ENCODE measurements around the gene WNT3A.
A peak's percentile ranks its signal among the peaks of the same experiment; 100 is the strongest.

Gene WNT3A

DNA sequence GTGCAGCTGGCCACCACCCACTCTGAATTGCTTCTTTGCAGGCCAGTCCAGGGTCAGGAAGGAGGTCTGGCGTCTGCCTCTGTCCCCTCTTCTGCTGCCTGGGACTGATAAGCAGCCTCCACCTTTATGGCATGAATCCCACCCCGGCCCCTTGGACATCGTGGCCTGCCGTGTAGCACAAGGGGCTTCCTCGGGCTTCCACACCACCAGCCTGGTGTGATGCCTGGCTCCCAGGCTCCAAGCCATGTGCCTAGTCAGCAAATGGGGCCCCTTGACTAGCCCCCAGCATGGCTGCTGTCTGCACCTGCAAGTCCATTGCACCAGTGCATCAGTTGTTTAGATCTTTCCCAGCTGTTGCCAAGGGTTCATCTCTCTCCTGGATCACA, 65.9 kb downstream of the WNT3A start:
- DNase-seq = no peak

DNA sequence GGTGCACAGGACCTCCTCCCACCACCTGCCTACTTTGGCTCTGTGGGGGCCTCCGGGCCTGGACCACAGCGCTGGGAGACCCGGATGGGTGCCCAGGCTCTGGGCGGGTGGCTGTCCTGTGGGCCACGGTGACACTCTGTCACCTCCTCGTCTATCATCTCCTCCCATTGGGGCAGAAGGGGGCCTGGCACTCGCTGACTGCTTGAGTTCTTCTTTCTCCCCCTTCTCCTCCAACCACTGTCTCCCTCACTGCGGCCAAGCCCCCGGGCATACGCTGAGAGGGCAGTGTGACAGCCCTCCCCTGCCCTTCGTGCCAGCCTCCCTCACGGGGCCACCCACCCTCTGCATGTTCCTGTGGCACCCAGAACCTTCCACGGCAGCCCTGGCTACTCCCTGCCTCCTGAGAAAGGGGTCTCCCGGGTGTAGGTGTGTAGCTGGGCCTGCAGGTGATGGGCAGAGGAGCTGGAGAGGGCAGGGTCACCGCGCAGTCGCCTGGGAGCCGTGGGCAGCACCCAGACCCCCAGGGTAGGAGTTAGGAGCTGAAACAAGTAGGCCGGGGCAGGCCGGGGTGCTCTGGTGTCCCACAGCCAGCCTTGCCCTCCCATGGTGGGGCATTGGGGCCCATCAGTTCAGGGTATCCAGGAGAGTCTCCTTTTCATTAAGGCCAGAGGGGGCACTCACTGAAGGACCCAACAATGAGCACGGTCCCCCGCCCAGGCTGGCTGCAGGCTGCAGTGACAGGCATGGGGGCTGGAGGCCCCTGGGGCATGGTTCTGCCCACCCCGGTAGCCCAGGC, 66.5 kb downstream of the WNT3A start:
- no peak for DNase-seq

DNA sequence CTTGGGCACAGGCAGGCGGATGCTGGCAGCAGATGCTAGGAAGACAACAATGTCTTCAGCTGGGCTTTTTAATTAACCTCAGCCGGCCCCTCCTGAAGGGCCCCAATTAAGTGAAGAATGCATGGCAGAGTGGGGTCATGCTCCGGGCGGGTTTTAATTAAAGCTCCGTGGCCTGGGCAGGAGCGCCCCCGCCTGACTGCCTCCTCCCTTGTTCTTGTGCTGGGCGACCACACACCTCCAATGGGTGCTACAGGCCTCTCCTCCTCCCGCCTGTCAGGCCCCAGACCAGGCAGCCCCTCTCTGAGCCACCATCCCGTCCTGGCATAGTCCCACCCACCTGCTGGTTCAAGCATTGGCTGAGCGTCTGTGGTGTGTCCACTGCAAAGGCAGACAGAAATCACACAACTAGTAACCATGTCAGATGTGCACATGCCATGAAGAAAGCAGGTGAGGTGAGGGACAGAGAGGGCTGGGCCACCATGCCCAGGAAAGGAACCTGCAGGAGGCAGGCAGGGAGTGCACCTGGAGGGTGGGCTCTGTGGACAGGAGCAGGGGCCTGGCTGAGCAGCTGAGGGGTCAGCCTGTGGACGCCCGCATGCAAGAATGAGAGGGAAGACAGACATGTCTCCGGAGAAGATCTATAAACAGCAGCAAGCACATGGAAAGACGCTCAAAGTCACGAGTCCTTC, 67.2 kb downstream of the WNT3A start:
- DNase-seq = no peak

DNA sequence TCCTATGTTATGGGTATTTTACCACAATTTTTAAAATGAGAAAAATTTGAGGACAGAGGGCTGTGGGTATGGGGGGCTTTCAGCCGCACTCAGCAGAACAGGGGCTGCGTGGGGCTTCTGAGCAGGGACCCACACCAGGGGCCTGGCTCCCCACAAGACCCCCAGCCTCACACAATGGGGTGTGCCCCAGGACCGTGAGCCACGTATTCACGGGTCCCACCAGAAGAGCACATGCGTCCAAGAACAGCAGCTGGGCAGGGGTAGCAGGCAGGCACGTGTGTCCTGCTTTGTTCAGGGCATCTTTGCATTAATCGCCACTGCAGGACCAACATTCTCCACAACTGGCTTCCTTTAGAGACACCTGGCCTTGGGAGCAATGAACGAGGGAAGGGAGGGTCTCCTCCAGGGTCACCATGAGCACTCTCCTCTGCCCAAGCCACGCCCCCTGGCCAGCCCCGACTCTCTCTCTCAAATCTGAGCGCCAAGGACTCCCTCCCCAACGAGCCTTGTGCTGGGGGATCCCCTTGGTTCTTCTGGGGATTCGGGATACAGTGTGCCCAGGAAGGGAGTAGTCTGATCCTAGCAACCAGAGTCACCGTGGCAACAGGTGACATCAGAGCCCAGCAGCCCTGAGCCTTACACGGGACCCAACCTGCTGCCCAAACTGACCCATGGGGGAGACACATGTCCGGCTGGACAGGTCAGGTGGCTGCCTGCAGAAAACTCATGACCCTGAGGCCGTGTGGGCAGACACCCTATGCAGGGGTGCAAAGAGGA, 68.3 kb downstream of the WNT3A start:
- no peak for DNase-seq

DNA sequence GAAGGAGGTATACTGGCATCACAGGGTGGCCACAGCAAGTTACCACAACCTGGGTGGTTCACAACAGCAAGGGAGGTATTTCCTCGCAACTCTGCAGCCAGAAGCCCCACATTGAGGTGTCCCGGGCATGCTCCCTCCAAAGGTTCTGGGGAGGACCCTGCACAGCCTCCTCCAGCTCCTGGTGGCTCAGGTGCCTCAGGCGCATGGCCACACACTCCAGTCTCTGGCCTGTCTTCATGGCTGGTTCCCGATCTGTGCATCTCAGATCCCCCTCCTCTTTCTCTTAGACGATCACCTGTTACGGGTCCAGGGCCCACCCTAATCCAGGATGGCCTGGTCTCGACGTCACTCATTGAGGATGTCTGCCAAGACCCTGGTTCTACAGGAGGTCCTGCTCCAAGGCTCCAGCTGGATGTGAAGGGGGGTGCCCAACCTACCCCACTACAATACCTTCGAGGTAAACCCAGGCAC, 69.0 kb downstream of the WNT3A start:
- no peak for DNase-seq

DNA sequence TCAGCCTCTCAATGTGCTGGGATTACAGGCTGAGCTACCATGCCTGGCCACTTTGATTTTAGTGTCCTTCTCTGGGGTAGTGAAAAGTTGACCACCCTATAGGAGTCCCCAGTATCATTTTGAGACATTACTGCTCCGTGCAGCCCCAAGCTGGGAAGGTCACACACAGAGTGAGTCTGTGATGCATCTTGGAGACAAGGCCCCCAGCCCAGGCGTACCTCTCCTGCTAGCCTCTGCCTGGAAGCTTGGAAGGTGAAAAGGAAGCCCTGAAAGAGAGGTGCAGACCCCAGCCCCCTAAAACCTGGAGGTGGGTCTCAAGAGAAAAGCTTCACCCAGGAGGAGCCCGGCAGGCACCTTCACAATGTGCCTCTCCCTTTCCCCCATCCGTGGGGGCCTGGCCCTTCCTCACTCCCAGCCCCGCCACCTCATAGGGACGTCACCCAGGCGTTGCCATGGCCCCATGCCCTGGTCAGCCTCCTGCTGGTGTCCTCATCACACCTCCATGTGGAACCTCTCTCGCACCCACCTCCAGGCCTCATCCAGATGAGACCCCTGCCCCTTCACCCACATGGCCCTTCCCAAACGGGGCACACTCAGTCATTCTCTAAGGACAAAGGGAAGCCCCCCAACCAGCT, 70.1 kb downstream of the WNT3A start:
- DNase-seq = no peak

DNA sequence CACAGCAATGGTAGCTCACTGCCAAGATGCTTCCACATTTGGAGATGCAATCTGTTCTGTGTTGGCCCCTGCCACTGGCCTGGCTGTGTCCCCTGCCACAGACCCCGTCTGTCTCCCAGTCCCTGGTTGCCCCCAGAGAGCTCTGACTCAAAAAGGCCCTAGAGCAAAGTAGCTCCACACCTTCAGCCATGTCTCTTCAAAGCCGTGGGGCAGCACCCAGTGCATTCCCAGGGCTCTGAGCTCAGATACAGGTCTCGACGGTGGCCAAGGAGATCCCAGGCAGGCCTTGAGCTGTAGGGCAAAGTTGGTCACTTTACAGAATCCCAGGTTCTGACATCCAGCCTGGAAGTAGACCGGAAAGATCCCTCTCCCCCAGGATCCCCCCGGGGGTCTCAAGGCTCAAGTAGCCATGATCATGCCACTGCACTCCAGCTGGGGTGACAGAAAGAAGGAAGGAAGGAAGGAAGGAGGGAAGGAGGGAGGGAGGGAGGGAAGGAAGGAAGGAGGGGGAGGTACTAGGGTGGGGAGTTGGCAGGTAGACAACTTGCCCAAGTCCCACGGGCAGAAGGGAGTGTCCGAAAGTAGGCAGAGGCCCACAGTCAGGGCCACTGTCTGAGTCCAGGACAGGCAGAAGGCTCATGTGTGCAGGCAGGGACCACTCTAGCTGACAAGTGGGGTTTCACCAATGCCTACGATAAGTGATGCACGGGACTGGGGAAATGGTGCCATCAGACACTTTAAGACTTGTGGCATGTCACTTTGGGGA, 71.0 kb downstream of the WNT3A start:
- no peak for DNase-seq

DNA sequence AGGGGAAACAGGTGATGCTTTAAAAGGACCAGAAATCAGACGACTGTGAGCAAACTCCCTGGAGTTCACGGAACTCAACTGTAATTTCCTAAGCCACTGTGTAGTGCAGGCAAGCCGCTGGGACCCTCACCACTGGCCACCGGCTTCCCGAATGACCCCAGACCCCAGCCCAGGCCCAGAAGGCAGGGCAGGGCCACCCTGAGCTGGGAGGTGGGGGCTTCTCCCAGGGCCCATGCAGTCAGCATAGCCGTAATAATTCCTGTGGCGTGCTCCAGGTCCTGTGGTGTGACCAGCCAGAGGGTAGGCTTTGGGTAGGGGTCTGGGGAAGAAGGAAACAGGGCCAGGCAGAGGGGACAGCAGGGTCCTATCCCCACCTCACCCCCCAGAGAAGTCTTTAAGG, 72.2 kb downstream of the WNT3A start:
- no peak for DNase-seq

DNA sequence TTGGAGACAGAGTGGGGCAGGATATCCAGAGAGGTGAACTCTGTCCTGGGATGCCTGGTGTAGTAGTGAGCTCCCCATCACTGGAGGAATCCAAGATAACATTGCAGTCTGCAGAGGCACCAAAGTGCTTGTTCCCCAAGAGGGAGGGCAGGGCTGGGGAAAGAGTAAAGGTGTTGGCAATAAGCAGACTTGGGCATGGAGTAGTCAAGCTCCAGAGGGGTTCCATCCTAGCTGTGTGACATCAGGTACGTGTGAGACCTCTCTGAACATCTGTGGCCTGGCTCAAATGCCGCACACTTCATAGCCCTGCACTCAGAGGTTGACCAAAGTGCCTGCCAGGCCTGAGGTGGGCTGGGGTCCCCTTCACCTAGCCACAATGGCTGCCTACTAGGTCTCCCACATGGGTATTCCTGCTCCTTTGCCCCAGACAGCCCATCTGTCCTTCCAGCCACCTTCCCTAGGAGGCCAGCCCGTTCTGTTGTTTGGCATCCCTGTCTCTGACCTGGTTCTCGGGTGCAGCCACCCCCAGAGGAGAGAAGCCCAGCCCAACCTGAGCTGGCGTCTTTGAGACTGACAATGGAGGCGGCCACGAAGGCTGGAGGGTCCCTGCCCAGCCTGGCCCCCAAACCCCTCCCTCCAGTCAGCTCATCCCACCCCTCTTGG, 72.9 kb downstream of the WNT3A start:
- no peak for DNase-seq

DNA sequence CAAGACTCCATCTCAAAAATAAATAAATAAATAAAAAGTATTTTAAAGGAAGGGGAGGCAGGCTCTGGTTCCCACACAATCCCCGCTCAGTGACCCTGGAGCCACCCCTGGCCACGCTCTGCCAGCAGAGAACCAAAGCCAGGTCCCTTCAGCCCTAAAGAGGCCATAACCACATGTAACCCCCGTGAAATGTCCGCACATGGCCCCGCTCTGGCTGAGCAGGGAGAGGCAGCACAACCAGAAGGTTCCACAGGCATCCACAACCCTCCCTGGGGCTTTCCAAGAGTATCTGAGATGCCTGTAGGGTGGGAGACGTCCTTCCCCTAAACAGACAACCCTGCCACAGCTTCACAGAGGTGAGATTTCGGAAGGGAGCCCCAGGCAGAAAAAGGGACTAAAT, 74.3 kb downstream of the WNT3A start:
- DNase-seq = no peak

DNA sequence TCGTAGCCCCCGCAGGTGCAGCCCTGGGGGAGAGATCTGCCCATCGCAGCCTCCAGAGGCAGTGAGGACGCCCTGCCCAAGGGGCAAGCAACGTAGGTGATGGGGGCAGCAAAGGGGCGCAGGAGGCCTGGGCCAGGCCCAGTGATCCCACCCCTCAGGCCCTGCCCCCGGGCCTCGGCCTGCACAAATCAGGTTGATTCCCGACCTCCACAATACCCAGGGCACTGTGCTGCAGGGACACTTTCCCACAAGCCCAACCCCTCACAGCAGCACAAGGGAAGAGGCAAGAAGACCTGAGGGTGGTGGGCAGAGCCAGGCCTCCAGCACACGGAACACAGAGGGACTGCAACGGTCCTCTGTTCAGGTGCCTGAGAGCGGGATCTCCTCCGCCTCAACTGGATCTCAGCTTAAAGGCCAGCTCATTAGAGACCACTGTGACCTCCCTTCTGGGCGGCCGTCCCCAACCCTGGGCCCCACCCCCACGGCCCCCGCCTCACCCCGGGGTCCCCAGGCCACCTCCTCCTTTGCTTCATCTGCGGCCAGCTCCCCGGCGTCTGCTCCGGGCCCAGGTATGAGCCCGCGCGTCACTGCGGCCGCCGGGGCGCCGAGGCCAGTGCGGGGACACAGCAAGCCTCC, 74.9 kb downstream of the WNT3A start:
- DNase-seq = no peak

DNA sequence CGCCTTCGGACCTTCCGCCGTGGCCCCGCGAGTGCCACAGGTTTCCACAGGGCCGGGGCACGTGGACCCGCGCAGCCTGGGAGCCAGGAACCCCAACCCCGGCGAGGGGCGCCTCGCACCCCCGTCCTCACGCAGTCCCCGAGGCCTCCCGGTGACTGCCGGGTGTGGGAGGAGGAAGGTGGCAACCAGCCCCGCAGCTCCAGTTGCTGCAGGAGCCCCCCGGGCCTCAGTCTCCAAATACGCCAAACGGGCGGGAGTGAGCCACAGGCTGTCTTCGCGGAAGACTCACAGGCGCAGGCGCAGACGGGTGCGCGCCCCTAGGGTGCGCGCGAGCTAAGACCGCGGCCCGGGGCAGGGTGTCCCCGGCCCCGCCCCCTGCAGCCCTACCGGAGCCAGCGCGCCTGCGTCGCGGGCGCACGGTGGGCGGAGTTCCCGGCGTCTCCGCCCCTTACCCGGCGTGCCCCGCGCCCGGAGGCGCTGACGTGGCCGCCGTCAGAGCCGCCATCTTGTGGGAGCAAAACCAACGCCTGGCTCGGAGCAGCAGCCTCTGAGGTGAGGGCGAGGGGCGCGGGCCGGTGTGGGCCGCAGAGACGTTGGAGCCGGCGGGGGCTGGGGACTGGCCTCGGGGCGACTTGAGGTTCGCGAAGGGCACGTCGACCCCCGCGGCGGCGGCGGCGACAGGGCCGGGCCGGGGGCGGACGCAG, 75.6 kb downstream of the WNT3A start, which contains the start of gene ARF1:
Gene ARF1, plus strand, starts transcription at position 495 of the 704 bp plus-strand sequence. CDS start 14,407 bp downstream, outside the sequence.
- DNase-seq = peak; percentile 94

DNA sequence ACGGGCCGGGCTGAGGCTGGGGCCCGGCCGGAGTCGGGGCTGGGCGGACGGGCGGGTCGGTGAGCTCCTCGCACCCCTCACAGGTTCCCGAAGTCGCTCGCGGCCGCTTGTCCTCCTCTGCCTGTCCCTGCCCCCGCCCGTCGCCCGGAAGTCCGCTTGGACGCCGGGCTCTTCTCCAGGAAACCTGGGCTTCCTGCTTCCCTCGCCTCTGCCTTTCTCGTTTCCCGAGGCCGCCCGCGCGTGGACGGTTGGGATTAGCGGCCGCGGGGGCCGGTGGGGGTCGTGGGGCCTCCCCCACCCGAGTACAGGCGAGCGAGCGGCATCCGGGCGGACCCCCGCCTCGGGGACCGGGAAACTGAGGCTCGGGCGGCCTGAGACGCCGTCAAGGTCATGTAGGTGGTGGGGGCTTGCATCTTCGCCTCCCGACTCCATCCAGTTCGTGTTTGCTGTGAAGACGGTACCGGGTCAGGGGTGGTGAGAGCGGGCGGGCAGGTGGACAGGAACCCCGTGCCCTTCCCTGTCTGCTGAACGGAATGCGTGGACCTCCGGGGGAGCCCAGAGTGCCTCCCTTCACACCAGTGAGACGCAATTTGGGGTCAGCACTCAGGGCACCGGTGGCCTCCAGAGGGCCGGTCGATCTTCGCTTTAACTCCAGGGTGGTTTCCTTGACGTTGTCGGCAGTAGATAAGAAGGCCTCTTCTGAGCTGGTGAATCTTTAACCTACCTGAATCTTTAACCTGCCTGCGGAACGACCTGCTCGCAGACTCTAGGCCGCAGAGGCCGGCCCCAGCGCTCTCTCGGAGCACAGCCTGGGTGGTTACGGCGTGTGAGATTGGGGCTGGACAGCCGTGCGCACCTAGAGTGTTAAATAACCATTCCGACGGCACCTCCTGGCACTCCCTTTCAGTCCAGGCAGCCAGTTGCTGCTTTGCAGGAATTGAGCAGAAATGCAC, 76.4 kb downstream of the WNT3A start:
- no peak for DNase-seq

DNA sequence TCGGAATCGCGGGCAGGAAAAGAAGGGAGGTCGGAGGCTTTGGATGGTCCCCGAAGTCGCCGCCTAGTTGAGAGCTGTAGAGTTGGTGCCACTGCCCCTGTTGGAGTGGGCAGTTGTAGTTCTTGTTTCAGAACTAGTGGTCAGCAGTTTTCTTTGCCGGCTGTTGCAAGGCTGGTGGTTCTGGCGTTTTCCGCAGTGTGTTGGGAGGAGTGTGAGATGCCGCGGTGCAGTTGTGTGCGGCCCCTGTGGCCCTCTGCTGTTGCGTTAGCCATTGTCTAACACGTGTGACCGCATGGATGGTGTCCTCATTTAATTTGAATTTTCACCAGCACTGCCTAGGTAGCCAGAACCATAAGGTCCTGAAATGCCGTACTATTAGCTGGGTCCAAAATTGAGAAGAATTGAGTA, 77.1 kb downstream of the WNT3A start:
- DNase-seq = no peak

DNA sequence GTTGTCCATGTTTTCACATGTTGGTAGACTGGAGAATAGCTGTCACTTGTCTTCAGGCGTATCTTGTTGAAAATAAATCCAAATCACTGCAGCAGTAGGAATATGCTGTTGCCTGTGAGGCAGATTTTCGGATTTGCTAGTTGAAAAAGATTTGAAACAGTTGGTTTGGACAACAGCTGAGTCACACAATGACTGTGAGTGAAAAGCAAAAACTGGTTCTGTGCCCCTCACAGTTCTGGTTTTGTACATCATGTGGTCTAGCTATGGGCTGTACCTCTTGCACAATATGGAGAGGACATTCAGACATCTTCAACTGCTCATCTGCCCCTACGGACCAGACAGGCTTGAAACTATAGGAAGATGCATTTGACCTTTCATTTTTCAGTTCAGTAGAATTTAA, 77.5 kb downstream of the WNT3A start:
- no peak for DNase-seq

DNA sequence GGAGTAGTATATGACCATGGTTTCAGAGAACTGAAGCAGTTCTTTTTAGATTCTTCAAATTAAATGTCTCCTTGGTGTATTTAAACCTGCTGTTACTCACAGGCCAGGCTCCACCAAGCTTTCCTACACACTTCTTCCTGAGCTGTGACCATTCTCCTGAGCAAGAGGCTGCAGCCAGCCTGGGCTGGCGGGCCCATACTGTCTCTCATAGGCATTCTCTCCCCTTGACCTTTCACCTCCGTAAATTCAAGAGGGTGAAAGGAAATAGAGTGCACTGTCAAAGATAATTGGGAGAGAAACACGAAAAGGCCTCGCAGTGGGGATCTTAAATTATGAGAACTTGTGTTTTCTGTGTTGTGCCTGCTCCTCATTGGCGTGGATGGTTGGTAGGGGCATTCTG, 78.0 kb downstream of the WNT3A start:
- DNase-seq = no peak

DNA sequence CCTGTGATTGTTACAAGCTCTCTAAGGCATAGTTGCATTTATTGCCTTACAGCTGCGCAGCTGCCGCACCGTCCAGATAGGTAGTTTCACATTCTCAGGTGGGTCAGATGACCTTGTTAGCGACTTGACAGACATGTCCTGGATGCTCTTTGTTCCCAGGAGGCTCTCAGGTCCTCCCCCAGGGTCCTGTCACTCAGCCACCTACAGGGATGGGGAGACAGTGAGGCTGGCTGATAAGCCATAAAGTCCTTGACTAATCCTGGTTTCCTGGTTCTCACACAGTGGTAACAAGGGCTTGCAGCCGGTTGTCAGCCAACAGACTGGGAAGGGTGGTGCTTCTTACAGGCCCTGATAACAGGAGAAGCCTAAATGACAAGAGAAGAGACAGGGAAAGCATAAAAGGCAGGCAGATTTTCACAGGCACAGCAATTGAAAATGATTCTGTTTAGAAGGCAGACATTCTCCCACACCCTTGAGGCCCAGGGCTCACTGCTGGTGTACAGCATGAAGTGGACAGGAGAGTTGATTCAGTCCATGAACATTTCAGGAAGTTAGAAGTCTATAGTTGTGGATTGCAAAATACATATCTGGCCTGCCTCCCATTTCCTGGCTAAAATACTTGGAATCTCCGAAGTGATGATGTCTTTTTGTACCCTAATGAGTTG, 78.6 kb downstream of the WNT3A start:
- no peak for DNase-seq

DNA sequence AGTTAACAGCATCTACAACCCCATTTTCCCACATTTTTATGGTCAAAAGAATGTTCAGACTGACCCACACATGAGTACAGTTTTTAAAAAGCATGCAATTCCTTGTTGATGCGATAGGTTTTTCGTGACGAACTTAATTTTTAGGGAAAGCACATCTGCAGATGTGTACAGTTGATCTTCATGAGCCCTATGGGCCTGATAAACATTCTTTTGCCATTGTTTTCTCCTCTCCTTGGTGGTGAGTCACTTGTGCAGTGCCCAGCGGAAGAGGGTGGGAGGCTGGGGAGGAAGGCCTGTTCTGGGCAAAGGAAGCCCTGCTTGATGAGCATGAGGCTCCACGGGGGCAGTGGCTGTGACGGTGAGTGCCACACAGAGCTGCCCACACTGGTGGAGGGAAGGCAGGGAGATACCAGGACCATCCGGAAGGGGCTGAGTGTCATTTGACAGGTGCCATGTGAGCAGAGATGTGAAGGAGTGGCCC, 81.0 kb downstream of the WNT3A start:
- DNase-seq = no peak

Measured in DMS153 (cell line).